ENCODE results near the gene MCIDAS. TPM values are rescaled to one million over a fixed set of nuclear protein-coding genes. Genes with fewer than 3 reads are reported as not detected.

Gene MCIDAS
- total and polyA plus RNA-seq, 2 of the 8 experiments (the other 6 are each of a cell fraction or from before 2014, with no cell fraction given), result 0.15 TPM; not detected in 1

DNA sequence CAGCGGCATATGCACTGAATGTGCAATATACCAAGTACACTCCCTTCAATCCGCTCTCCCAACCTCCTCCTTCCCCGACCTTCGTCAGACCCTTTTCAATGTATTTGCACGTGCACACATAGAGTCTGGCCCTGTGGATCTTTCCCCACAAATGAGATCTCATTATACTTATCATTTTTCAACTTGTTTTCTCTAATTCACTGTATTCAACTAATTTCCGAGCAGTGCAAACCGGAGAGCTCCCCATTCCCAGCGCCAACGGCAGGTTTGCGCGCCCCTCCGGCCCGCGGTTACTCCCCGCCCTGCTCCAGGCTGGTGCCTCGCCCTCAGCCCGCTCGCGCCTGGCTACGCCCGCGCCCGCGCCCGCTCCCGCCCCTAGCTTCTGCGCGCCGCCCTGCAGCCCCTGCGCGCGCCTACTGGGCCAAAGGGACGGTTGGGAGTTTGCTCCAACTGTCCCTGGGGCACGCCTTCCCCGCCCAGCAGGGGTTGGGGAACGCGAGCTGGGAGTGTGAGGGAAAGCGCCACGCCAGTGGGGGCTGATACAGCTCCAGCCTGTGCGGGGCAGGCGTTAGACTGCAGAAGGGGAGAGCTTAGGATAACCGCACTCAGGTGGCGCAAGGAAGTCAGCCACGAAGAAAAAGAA is 50.8 kb downstream of the MCIDAS start (continued):
- TF ChIP-seq NANOG (IDR thresholded peaks at IDR 0.05; ENCODE audit: insufficient read depth, low read depth, low read length, poor library complexity, severe bottlenecking) (no peak), SRF (IDR thresholded peaks at IDR 0.05; ENCODE audit: low read depth, low read length) (no peak), ASH2L (IDR thresholded peaks at IDR 0.05; ENCODE audit: low read length) (peak; percentile 88), RNF2 (IDR thresholded peaks at IDR 0.05; ENCODE audit: borderline replicate concordance, low read depth, low read length, missing control alignments, poor library complexity, severe bottlenecking) (peak; percentile 80), CHD1 (IDR thresholded peaks at IDR 0.05; ENCODE audit: low read depth, low read length) (no peak), TBP (IDR thresholded peaks at IDR 0.05; ENCODE audit: low read depth, low read length) (0 out of 2 replicates have a peak, but pooled peaks have one; percentile 9), KDM4A (IDR thresholded peaks at IDR 0.05; ENCODE audit: low read depth, low read length, severe bottlenecking) (peak; percentile 72), YY1 (IDR thresholded peaks at IDR 0.05; ENCODE audit: low read depth, low read length) (0 out of 2 replicates have a peak, but pooled peaks have one; percentile 15), NRF1 (IDR thresholded peaks at IDR 0.05; ENCODE audit: low read depth, low read length) (peak; percentile 15; the same call in 1 of the 2 replicates), SUZ12 (IDR thresholded peaks at IDR 0.05; ENCODE audit: low read length) (peak; percentile 82), SIRT6 (IDR thresholded peaks at IDR 0.05; ENCODE audit: low read length) (no peak), TAF7 (optimal IDR thresholded peaks at IDR 0.05; ENCODE audit: borderline replicate concordance, low read depth, low read length) (no peak), KDM1A (IDR thresholded peaks at IDR 0.05; ENCODE audit: borderline replicate concordance, low read length) (no peak), RFX5 (IDR thresholded peaks at IDR 0.05; ENCODE audit: borderline replicate concordance, low read depth, low read length) (no peak), MAFK (IDR thresholded peaks at IDR 0.05; ENCODE audit: low read depth, low read length) (no peak)
- TF ChIP-seq, protein P1, sequence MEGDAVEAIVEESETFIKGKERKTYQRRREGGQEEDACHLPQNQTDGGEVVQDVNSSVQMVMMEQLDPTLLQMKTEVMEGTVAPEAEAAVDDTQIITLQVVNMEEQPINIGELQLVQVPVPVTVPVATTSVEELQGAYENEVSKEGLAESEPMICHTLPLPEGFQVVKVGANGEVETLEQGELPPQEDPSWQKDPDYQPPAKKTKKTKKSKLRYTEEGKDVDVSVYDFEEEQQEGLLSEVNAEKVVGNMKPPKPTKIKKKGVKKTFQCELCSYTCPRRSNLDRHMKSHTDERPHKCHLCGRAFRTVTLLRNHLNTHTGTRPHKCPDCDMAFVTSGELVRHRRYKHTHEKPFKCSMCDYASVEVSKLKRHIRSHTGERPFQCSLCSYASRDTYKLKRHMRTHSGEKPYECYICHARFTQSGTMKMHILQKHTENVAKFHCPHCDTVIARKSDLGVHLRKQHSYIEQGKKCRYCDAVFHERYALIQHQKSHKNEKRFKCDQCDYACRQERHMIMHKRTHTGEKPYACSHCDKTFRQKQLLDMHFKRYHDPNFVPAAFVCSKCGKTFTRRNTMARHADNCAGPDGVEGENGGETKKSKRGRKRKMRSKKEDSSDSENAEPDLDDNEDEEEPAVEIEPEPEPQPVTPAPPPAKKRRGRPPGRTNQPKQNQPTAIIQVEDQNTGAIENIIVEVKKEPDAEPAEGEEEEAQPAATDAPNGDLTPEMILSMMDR (IDR thresholded peaks at IDR 0.05; ENCODE audit: control extremely low read depth in 1 of 3, insufficient read depth in 1 of 3, low read depth in 1 of 3, low read length in 3 of 3), result peak in 2 of 3 experiments; percentile 7 to 36; a peak in 3 of 4 replicates
- TF ChIP-seq, protein P2, sequence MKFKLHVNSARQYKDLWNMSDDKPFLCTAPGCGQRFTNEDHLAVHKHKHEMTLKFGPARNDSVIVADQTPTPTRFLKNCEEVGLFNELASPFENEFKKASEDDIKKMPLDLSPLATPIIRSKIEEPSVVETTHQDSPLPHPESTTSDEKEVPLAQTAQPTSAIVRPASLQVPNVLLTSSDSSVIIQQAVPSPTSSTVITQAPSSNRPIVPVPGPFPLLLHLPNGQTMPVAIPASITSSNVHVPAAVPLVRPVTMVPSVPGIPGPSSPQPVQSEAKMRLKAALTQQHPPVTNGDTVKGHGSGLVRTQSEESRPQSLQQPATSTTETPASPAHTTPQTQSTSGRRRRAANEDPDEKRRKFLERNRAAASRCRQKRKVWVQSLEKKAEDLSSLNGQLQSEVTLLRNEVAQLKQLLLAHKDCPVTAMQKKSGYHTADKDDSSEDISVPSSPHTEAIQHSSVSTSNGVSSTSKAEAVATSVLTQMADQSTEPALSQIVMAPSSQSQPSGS (IDR thresholded peaks at IDR 0.05; ENCODE audit: low read length), result no peak

Measured in H1 (cell line).